A204.1 (cell line): ENCODE measurements around the gene TMEM59.
"Not testable (repeated sequence)": the region's sequence is repeated elsewhere in the genome, so short reads cannot be mapped to it uniquely, and the experiment has no call there.

ENCODE experiments used
- FAIRE-seq: peaks from 2 replicates; lab custom pipeline; 2012; peaks lifted over from hg19 to GRCh38; lab: Jason Lieb, UNC

TMEM59 gene

GRCh38 chr1:54012008-54012325 lies 41.0 kb downstream of the TMEM59 start:
- FAIRE-seq = no peak

- no peak for FAIRE-seq
Observed at GRCh38 chr1:54011316-54012007, 41.5 kb downstream of the TMEM59 start.

GRCh38 chr1:54010415-54011117 lies 42.4 kb downstream of the TMEM59 start:
- FAIRE-seq = no peak

GRCh38 chr1:54009406-54009805 lies 43.6 kb downstream of the TMEM59 start:
- FAIRE-seq = no peak

- FAIRE-seq = no peak
Observed at GRCh38 chr1:54008876-54009275, 44.1 kb downstream of the TMEM59 start.

GRCh38 chr1:54007613-54008012 lies 45.4 kb downstream of the TMEM59 start:
- no peak for FAIRE-seq

- no peak for FAIRE-seq
Observed at GRCh38 chr1:54006508-54006907, 46.5 kb downstream of the TMEM59 start.

- FAIRE-seq = no peak
Observed at GRCh38 chr1:54004481-54005049, 48.4 kb downstream of the TMEM59 start.

- FAIRE-seq = not testable (repeated sequence)
Observed at GRCh38 chr1:54003750-54004480, 49.1 kb downstream of the TMEM59 start.

GRCh38 chr1:54003249-54003646 lies 49.8 kb downstream of the TMEM59 start:
- no peak for FAIRE-seq

- no peak for FAIRE-seq
Observed at GRCh38 chr1:54002544-54003248, 50.3 kb downstream of the TMEM59 start.

GRCh38 chr1:54001591-54001990 lies 51.4 kb downstream of the TMEM59 start:
- FAIRE-seq = no peak

- FAIRE-seq = no peak
Observed at GRCh38 chr1:53999920-54000319, 53.1 kb downstream of the TMEM59 start.

GRCh38 chr1:53998223-53998622 lies 54.8 kb downstream of the TMEM59 start:
- FAIRE-seq = no peak

- no peak for FAIRE-seq
Observed at GRCh38 chr1:53995683-53996082, 57.3 kb downstream of the TMEM59 start.

GRCh38 chr1:53994516-53994915 lies 58.5 kb downstream of the TMEM59 start:
- not testable (repeated sequence) for FAIRE-seq

GRCh38 chr1:53992085-53992874 lies 60.7 kb downstream of the TMEM59 start:
- FAIRE-seq = no peak

GRCh38 chr1:53987880-53988279 lies 65.1 kb downstream of the TMEM59 start:
- no peak for FAIRE-seq

- FAIRE-seq = no peak
Observed at GRCh38 chr1:53986458-53986857, 66.5 kb downstream of the TMEM59 start.

- no peak for FAIRE-seq
Observed at GRCh38 chr1:53984726-53985125, 68.3 kb downstream of the TMEM59 start.

- no peak for FAIRE-seq
Observed at GRCh38 chr1:53982763-53983104, 70.3 kb downstream of the TMEM59 start.
